Measurements from ENCODE around the gene BABAM2. TPM values are rescaled to one million over a fixed set of nuclear protein-coding genes. Genes with fewer than 3 reads are reported as not detected.

Gene BABAM2
- total RNA-seq, 3 donors from 2014 or later (not counting 1 experiment from before 2014, with no cell fraction given): 54.6 to 66.1 (median 59.5) TPM

GRCh38 chr2:28135799-28136198 lies 245.3 kb downstream of the BABAM2 start:
- H3K9me3 Mint-ChIP-seq: no peaks in the 10 kb centered on the region
- no peak for ATAC-seq
- peaks cover 16% of the 10 kb centered on the region for H3K4me1 ChIP-seq (ENCODE audit: control insufficient read depth, insufficient read depth, low read length)
- peak overlapping the region; percentile 7 to 25 for H3K27ac Mint-ChIP-seq
- no peaks in the 10 kb centered on the region for H3K27me3 Mint-ChIP-seq (ENCODE audit: low read depth in 2 of 2)
- intact Hi-C loops (cut with micrococcal nuclease): no loop called here
- H3K36me3 Mint-ChIP-seq: no peaks in the 10 kb centered on the region
- no peak overlapping the region for H3K4me3 Mint-ChIP-seq
- H3K9me3 ChIP-seq (ENCODE audit: control insufficient read depth, insufficient read depth, low read length): no peaks in the 10 kb centered on the region
- H3K36me3 ChIP-seq (ENCODE audit: control insufficient read depth, insufficient read depth, low read length): no peaks in the 10 kb centered on the region
- 85% methylated on average over 4 of the region's 4 CpGs for WGBS (ENCODE audit: insufficient coverage)
- H3K4me1 Mint-ChIP-seq: peaks cover 14 to 23% of the 10 kb centered on the region in 2 donors
- no peak for DNase-seq
- no peak overlapping the region for H3K27ac ChIP-seq (ENCODE audit: low read length)
- TF ChIP-seq CTCF (IDR thresholded peaks at IDR 0.05): no peak
- no peak overlapping the region for H3K4me3 ChIP-seq (ENCODE audit: low read length)
- no peaks in the 10 kb centered on the region for H3K27me3 ChIP-seq (ENCODE audit: control insufficient read depth, insufficient read depth, low read length)

GRCh38 chr2:28136556-28136955 lies 246.0 kb downstream of the BABAM2 start:
- Mint-ChIP-seq H3K27ac (no peak overlapping the region), H3K4me3 (no peak overlapping the region), H3K9me3 (no peaks in the 10 kb centered on the region), H3K4me1 (peaks cover 14 to 24% of the 10 kb centered on the region in 2 donors), H3K36me3 (no peaks in the 10 kb centered on the region), H3K27me3 (ENCODE audit: low read depth in 2 of 2) (no peaks in the 10 kb centered on the region)
- WGBS (ENCODE audit: insufficient coverage): 100% methylated on average over 2 of the region's 6 CpGs
- H3K9me3 ChIP-seq (ENCODE audit: control insufficient read depth, insufficient read depth, low read length): no peaks in the 10 kb centered on the region
- H3K36me3 ChIP-seq (ENCODE audit: control insufficient read depth, insufficient read depth, low read length): no peaks in the 10 kb centered on the region
- no peak for TF ChIP-seq CTCF (IDR thresholded peaks at IDR 0.05)
- ATAC-seq (no peak), DNase-seq (no peak)
- no peak overlapping the region for H3K27ac ChIP-seq (ENCODE audit: low read length)
- no peaks in the 10 kb centered on the region for H3K27me3 ChIP-seq (ENCODE audit: control insufficient read depth, insufficient read depth, low read length)
- H3K4me1 ChIP-seq (ENCODE audit: control insufficient read depth, insufficient read depth, low read length): peaks cover 16% of the 10 kb centered on the region
- H3K4me3 ChIP-seq (ENCODE audit: low read length): no peak overlapping the region
- intact Hi-C loops (cut with micrococcal nuclease): no loop called here

GRCh38 chr2:28137221-28137620 lies 246.7 kb downstream of the BABAM2 start:
- Mint-ChIP-seq H3K4me3 (no peak overlapping the region), H3K36me3 (no peaks in the 10 kb centered on the region), H3K27me3 (ENCODE audit: low read depth in 2 of 2) (no peaks in the 10 kb centered on the region), H3K9me3 (no peaks in the 10 kb centered on the region), H3K4me1 (peaks cover 14 to 28% of the 10 kb centered on the region in 2 donors), H3K27ac (no peak overlapping the region)
- ATAC-seq (no peak), DNase-seq (no peak)
- Histone ChIP-seq H3K27me3 (ENCODE audit: control insufficient read depth, insufficient read depth, low read length) (no peaks in the 10 kb centered on the region), H3K4me1 (ENCODE audit: control insufficient read depth, insufficient read depth, low read length) (peaks cover 16% of the 10 kb centered on the region), H3K36me3 (ENCODE audit: control insufficient read depth, insufficient read depth, low read length) (no peaks in the 10 kb centered on the region), H3K9me3 (ENCODE audit: control insufficient read depth, insufficient read depth, low read length) (no peaks in the 10 kb centered on the region), H3K27ac (ENCODE audit: low read length) (no peak overlapping the region), H3K4me3 (ENCODE audit: low read length) (no peak overlapping the region)
- intact Hi-C loops (cut with micrococcal nuclease): no loop called here
- no peak for TF ChIP-seq CTCF (IDR thresholded peaks at IDR 0.05)
- 57% methylated on average over 1 of the region's 2 CpGs for WGBS (ENCODE audit: insufficient coverage)

GRCh38 chr2:28142386-28142785 lies 251.9 kb downstream of the BABAM2 start:
- intact Hi-C loops (cut with micrococcal nuclease): no loop called here
- peaks cover 2% of the 10 kb centered on the region for H3K36me3 ChIP-seq (ENCODE audit: control insufficient read depth, insufficient read depth, low read length)
- Mint-ChIP-seq H3K4me1 (peaks cover 0 to 6% of the 10 kb centered on the region in 2 donors), H3K4me3 (no peak overlapping the region), H3K9me3 (no peaks in the 10 kb centered on the region), H3K27ac (no peak overlapping the region), H3K27me3 (ENCODE audit: low read depth in 2 of 2) (no peaks in the 10 kb centered on the region), H3K36me3 (no peaks in the 10 kb centered on the region)
- DNase-seq: no peak
- no peaks in the 10 kb centered on the region for H3K9me3 ChIP-seq (ENCODE audit: control insufficient read depth, insufficient read depth, low read length)
- no peak overlapping the region for H3K4me3 ChIP-seq (ENCODE audit: low read length)
- H3K27ac ChIP-seq (ENCODE audit: low read length): no peak overlapping the region
- TF ChIP-seq CTCF (IDR thresholded peaks at IDR 0.05): no peak
- ATAC-seq: no peak
- no peaks in the 10 kb centered on the region for H3K4me1 ChIP-seq (ENCODE audit: control insufficient read depth, insufficient read depth, low read length)
- H3K27me3 ChIP-seq (ENCODE audit: control insufficient read depth, insufficient read depth, low read length): no peaks in the 10 kb centered on the region
